IPS DF 4.7 (cell line): Measurements from ENCODE around the gene CHI3L1.
A peak's percentile ranks its signal among the peaks of the same experiment; 100 is the strongest.

Experiments used
- DNase-seq: peaks from one replicate; pipeline ENCODE4 v3.0.0-alpha.2; 2013; ENCODE audit warnings: low spot score; ENCODE audit errors: extremely low read depth

CHI3L1 gene

DNA sequence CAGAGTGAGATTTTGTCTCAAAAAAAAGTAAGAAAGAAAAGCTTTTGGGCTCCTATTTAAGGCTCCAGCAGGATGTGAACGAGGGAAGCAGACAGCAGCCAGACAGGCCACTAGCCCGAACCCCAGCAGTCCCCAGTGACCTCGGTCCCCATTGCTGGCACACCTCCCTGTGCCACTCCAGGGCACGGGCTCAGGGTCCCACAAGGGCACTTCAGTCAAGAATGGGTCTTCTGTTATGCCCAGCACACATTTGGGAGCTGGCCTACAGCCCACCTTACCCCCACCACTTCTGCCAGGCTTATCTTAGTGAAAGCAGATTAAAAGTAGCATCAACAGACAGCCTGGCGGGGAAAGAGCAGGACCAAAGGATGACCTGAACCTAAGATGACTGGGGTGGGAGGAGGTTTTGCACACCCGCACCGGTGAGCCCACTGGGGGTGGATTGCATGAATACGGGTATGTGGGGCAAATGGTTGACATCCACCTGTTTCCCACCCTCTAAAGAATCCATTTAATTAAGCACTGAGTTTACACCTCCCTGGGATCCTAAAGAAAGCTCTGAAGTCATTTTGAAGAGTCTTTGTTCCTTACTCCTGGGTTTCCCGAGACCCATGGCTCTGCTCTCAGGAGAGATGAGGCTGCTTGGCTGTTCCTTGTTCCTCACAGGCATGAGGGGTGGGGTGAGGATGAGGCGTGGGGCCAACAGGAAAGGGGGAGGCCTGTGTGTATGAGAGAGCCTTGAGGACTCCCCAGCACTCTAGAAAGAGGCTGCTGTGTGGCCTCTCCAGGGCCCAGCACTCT is 4.7 kb downstream of the CHI3L1 start:
- DNase-seq: no peak

DNA sequence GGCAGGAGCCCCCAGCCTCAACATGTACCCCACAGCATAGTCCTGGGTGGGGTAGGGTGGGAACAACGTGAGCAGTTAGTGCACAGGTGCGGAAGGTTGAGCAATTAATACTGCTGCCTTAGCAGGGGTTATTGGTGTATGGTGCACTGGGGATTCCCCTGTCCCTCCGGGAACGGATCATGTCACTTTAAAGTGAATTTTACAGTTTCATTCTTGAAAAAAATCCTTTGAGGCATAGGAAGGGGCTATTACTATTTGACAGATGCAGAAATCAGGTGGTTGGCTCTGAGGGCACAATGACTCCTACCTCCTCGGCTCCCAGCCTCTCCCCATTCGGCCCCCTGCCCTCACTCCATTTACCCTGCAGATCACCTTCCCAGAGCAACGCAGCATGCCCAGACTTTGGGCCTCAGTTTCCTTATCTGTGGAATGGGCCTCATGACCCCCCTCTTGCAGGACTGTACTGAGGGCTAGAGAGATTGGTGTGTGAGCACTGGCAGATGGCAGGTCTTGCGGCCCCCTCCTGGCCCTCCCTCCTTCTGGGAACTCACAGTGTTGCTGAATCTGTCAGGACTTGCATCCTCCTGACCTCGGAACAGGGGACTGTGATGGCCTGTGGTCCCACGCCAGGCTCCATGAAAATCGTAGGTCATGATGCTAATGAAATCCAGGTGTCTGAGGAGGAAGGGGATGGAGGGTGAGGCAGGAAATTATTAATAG is 5.7 kb downstream of the CHI3L1 start:
- no peak for DNase-seq

DNA sequence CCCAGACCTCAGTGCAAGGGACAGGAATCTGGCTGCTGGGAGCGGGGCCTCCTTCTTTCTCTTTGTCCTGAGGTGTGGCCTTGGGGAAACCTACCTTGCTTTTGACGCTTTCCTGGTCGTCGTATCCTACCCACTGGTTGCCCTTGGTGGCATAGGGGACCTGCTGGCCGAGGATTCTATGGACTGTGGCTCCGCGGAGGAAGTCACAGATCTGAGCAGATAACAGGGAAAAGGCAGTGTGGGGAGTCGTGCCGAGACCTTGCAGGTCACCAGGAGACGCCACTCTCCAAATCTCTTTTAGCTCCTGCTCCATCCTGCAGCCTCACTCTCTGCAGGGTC is 6.9 kb downstream of the CHI3L1 start:
- DNase-seq: no peak

DNA sequence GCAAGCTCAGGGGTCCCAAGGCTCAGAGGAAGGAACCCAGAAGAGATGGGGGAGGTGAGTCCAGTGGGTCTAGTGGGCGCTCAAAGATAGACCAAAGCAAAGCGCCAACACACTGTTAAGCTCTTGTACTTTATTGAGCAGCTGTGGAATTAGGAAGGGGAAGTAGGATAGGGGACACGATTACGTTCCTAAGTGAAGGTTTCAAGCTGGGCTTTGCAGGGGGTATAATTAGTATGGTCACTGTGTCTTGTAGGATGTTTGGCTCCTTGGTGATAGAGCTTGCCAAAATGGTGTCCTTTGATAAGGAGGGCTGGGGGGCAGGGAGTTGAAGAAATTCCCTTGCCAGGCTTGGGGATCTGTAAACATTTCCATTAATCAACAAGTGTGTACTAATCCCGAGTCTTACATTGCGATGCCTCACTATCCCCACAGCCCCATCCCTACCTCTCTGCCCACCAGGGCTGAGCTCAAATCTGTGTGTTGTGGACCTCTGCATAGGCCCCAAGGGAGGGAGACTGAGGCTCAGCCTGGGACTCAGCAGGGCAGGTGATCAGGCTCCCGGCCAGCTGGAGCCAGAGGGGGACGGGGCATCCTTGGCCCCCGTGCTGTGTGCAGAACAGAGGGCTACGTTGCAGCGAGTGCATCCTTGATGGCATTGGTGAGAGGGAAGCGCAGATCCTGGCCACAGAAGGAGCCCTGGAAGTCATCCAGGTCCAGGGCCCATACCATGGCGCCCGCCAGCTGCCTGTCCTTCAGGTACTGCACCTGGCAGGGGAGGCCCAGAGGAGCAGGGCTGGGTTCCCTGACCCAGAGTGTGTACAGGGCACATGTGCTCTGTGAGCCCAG is 7.5 kb downstream of the CHI3L1 start:
- no peak for DNase-seq

DNA sequence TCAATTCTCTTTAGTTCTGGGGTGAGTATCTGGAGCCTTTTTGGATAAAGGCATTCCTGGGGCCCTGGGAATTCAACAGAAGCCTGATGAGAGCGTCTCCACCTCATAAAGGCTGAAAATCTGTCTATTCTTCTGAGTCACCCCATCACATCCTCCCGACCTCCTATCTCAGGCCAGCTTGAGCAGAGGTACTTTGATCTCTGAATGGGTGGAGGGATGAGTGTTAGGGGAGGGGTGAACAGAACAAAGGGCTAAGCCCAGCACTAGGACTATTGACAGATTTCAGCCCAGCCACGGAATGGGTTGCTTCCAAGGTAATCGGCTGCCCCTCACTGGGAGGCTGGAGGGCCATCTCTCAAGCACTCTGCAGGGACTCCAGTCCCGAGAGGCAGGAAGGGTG is 8.4 kb downstream of the CHI3L1 start:
- no peak for DNase-seq

DNA sequence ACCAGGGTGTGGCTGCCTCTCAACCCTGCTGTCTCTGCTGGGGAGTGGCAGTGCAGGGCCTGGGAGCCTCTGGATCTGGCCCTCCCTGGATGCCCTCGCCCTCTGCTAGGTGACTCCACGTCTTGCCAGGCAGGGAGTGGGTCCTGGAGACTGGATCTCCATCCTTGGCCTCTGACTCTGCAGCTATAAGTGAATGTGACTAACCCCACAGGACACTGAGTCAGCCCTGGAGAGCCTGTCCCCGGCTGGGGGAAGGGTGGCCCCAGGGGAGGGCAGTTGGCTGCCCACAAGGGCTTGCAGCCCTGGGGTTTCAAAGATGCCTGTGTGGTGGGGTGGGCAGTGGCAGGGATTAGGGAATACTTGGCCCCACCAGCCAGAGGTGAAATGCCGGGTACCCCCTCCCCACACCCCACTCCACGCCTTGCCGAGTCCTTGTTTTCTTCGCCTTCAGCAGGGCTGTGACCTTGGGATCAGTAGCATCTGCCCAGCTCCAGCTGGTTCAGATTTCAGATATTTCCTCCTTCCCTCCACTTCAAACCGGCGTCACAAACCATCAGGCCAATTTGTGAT is 8.9 kb downstream of the CHI3L1 start:
- DNase-seq: no peak

DNA sequence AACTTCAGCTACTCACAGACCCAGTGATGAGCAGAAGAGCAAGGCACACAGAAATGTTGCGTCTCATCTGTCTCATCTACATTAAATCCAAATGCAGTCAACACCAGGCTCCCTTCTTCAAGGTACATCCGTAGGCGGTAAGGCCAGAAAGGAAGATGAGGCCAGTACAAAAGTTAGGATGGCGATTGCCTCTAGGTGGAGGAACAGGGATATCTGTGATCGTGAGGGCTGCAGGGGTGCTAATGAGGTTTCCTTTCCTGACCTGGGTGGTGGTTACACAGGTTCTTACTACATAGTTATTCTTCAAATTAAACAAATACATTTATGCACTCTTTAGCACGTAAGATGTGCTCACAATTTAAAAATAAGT is 9.5 kb downstream of the CHI3L1 start:
- DNase-seq: no peak

DNA sequence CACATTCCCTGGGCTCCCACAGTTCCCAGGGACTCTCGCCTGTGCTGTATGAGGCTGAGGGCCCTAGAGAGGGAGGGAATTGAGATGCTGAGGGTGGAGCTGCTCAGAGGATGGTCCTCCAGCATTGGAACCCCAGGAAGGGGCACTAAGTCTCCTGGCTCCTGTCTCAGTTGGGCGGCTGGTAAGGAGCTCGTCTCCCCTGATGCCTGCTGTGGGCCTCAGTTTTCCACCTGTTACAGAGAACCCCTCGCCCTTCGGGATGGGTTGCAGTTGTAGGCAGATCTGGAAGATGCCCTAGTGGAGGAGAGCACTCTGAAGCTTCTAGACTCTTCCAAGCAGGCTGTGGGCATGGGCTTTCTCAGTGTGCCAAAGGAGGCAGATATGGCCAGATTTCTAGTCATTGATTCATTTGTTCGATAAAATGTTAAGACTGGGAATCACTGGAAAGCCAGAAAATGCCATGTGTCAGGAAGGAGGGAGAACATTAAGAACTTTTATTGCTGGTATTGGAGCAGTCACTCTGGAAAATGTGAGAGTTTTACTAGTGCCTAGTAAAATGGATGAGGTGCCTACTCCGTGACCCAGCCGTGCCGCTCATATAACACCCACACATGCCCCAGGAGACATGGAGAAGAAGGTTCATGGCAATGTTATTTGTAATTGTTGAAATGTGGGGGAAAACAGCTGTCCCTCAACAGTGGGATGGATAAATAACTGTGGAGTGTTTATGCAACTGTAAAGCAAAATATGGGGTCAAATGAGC is 10.1 kb downstream of the CHI3L1 start:
- DNase-seq: no peak

DNA sequence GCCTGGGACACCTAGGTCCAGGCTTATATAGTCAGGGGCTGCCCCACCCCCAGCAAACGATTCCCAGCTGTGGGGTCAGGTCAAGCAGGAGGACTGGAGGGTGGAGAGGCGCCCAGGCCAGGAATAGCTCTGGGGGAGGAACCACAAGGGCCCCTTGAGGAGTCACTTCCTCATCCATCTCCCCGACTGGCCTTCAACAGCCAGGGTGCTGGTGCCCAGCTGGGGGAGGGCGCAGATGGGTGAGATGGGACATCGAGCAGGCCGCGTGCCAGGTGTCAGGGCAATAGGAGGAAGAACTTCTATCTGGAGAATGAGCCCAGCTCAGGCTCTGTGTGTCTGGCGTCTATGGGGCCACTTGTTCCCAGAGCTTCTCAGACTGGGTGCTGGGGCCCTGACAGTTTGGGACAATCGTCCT is 10.7 kb downstream of the CHI3L1 start:
- no peak for DNase-seq

DNA sequence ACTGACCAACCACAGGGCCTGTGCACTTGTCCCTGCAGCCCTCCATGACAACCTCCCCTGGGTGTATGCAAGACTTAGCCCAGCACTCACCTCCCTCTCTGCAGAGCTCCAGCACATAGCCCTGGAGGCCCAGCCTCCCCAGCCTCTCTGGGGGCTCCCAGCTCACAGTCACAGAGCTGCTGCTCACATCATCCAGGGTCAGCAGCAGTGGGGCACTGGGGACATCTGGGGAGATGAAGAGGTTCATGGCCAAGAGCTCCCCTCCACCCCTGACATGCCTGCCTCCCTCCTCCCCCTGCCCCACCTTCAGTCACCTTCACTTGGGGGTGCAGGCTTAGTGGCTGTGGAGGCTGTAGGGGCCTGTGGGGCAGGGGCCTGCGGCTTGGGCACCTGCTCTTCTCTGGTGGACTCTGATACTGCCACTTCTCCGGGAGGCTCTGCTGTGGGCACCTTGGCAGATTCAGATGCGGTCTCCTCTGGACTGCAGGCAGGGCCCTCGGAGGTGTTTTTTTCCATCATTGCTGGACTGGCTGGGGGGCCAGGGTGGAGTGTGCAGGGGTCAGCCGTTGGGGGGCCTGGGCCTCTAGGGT is 11.2 kb downstream of the CHI3L1 start, which contains the start of gene MYBPH:
MYBPH (minus strand) TSS at position 590 of the 590 bp plus-strand sequence; CDS start at position 519, 71 bp downstream.
- DNase-seq: no peak

DNA sequence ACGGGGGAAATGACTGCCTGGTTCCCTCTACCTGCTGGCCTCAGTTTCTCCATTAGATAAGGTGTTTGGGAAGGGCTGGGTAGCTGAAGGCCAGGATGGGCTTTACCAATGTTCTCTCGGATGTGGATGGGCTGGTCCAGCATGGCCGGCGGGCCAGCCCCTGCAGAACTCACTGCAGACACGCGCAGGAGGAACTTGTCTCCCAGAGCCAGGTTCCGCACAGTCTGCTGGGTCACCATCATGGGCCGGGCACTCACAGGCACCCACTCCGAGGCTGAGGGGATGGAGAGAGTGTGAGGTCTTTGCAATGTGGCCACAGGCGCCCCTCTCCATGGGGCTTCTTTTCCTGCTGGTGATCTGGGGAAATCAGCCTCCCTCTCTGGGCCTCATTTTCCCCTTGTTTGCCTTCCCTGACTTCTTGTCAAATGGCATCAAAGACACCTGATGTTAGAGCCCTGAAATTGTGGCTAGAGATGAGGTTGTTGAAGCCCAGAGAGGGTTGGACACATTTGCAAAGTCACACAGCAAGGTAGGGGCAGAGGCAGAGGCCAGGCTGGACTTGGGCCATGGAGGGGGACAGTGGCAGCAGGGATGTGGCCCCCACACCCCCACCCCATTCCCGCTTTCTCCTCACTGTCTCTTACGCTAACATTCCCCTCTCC is 12.0 kb downstream of the CHI3L1 start:
- no peak for DNase-seq

DNA sequence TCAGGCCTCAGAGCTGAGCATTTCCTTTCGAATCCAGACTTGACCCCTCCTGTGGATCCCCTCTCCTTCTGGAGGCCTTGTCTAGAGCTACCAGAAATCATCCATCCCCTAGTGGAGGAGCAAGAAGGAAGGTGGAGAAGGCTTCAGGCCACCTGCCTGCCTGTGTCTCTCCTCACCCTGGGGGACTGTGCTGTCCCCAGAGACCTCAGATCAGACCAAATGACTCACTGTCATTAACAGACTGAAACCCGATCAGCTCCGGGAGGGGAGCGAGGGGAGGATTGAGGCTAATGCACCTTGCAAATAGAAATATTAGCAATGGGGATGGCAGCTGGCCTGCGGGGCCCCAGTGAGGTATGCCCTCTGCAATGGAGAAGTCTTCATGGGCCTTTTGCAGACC is 12.9 kb downstream of the CHI3L1 start:
- DNase-seq: no peak

DNA sequence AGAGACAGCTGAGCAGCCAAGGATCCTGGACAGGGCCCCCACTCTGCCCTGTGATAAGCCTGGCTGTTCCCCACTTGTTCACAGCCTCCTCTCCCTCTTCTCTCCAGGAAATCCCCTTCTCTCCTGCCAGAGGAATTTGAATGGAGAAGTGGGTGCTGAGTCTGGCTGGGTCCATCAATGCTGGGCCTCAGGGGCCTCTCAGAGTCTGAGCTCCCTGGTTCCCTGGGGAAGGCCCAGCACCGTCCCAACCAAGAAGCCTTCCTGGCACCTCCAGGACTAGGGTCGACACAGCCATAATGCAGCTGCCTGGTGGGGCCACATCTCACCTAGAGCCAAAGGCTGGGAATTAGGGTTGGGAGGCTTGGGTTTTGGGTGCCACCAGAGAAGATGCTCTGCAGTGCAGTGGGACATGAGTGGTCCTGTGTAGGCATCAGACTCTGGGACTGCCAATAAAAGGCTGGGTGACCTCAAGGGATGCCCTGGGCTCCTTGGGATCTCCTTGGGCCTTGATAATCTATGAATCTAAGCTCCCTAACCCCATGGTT is 13.4 kb downstream of the CHI3L1 start:
- no peak for DNase-seq

DNA sequence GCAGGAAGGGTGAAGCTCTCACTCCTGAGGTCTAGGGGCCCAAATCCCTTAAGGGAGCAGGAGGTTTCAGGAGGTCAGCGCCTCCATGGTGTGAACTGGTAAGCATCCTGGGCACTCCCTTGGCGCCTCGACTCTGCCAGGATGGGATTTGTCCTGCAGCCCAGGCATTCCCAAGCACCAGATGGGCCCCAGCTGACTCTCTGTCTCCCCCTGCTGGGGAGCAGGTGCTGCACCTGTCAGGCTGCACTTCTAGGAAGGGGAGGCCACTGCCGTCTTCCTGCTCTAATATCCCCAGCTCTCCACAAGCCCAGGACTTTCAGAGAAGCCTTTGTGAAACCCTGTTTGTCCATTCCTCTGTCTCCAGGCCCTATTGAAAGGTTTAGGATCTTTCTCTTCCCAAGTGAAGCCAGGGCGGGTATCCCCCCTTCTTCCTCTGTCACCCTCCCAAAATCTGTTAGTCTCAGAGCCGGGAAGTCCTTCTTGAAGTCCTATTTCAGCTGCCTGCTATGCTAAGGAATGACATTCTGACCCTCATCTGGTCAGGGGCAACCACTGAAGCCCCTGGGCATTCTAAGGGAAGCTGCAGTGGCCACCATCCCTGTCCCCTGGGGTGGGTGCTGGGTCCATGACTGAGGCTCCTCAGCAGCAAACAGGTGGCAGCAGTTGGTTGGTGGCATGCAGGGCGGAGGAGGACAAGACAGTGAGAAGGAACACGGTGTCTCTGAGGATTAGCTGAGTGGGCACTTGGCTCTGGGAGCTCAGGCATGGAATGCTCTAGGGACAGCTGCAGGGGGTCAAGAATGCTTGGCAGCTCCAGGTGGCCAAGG is 14.1 kb downstream of the CHI3L1 start:
- DNase-seq: peak; percentile 49

DNA sequence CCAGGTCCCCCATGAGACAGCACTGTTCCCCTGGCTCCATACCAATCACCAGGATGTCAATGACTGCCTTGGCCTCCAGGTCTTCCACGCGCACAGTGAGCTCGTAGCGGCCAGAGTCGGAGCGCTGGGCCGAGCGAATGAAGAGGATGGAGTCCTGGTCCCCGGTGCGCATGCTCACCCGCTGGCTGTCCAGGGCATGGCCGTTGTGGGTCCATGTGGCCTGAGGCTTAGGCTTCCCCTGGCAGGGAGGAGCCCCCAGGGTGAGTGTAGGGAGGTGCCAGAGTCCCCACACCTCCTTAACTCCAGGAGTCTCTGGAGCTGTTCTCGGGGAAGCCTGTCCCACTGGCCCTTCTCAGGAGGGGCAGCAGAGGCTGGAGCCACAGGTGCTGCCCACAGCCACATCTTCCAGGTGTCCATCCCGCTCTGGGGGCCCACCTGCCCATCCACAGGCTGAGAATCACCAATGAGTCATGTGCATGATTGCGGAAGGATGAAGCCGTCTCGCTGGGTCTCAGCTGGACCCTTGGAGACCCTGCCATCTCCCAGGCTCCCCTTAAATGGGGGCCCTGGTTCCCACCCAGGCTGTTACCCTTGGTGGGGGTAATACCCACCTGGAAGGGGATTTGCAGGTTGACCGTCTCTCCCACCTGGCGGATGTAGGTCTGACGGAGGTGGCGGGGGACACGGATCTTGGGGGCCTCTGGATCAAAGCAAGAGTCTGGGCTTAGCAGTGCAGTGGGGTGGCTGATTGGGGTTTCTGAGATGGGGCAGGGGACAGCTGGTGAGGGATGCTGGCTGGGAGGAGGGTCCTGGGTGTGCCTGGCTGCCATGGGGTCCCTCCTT is 14.9 kb downstream of the CHI3L1 start:
- no peak for DNase-seq

DNA sequence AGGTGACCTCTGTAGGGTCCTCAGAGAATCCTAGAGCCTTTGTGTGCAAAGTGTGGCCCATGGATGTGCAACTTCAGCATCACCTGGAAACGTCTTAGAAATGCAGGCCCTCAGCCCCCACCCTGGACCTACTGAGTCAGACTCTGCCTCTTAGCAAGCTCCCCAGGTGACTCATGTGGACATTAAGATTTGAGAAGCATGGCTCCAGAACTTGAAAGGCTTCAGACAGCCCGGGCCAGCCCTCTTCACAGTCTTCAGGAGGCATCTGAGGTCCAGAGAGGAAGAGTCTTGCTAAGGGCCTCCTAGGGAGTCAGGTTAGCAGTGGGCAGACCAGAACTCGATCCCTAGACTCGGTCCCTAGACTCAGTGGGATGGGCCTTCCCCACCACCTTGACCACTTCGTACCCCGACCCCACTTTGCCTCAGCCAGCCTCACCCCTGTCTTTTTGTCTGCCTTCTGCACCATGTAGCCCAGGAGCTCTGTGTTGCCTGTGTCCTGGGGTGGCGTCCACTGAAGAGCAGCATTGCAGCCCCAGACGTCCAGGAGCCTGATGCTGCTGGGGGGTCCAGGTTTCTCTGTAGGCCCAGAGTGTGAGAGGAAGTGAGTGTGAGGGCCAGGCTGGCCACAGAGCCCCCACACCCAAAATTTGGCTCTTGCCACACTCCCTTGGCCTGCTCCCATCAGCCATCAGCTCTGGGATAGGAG is 15.7 kb downstream of the CHI3L1 start:
- DNase-seq: no peak

DNA sequence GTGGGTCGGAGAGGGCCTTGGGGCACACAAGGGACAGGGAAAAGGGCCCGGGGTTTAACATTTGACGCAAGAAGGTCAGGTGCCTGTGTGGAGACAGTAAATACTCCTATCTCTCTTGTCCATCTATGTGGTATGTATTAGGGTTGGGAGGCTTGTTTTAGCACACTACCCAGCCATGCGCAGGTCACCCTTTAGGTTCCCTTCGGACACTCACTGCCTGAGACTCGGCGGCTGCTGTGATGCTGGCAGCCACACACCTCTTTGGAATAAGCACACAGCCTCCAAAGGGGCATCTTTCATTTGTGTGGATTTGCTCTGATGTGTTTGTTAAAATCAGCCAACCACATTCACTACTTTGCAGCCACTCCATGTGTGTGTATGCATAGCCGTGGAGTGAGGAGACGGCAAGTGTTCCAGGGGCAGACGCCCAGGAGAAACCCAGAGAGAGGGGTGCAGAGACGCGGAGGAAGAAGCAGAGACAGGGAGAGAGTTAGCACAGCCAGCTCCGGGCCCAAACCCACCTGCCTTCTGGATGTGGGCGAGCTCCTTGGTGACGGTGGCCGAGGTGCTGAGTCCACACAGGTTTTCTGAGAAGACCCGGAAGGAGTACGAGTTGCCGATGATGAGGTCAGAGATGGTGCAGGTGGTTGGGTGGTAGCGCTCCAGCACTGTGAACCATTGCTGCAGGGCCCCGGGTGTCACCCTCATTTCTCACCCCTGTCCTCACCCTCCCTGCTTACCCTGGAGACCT is 16.6 kb downstream of the CHI3L1 start:
- DNase-seq: no peak
